ENCODE data around the gene VPS4A. TPM values are rescaled to one million over a fixed set of nuclear protein-coding genes. Genes with fewer than 3 reads are reported as not detected.

The VPS4A gene
- polyA plus RNA-seq, 1 donor from 2014 or later, result 46.3 TPM

DNA sequence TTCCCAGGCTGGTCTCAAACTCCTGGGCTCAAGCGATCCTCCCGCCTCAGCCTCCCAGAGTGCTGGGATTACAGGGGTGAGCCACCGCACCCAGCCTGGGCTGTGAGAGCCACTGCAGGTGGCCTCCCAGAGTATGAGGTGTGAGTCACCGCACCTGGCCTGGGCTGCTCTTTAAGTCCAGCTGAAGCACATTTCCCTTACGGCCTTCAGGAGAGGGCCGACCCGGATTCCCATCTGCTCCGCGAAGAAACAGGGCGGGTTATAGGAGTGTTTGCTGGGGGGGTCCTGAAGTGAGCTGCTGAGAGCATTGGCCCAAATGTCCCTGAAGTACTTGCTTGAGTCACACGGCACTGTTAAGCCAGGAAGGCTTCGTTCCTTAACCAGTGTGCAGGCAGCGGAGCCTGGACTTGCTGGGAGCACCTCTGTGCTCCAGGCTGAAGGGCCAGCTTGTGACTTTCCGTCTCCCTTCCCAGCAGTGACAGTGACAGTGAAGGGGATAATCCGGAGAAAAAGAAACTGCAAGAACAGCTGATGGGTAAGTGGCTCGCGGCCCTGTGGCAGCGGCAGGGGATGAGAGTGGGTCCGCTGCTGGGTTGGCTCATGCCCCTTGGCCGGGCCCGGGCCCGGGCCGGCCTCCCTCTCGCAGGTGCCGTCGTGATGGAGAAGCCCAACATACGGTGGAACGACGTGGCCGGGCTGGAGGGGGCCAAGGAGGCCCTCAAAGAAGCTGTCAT is 7.2 kb downstream of the VPS4A start:
- Mint-ChIP-seq H3K27ac (no peak overlapping the region), H3K4me3 (no peak overlapping the region), H3K36me3 (peaks cover 4% of the 10 kb centered on the region), H3K27me3 (no peaks in the 10 kb centered on the region), H3K9me3 (no peaks in the 10 kb centered on the region), H3K4me1 (peaks cover 4 to 10% (median 5%) of the 10 kb centered on the region in 3 donors)

DNA sequence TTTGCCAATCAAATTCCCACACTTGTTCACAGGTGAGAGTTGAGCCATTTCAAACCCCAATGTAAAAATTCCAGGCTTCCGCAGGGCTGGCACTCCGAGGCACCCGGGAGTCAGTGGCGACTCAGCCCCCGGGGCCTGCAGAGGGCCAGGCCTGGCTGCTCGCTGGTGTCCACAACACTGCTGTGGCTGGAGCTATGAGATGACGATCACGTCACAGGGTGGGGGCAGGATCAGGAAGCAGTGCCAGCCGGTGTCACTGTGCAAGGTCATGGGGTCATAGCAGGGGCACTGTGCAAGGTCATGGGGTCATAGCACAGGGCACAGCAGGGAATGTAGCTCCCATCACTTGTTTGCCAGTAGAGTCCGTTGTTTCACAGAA is 7.8 kb downstream of the VPS4A start:
- Mint-ChIP-seq H3K36me3 (peaks cover 3% of the 10 kb centered on the region), H3K27ac (peak overlapping the region in 1 of 3 donors; percentile 43), H3K27me3 (no peaks in the 10 kb centered on the region), H3K4me3 (peak overlapping the region in 1 of 4 donors; percentile 28), H3K4me1 (peaks cover 0 to 10% (median 0%) of the 10 kb centered on the region in 3 donors), H3K9me3 (no peaks in the 10 kb centered on the region)

DNA sequence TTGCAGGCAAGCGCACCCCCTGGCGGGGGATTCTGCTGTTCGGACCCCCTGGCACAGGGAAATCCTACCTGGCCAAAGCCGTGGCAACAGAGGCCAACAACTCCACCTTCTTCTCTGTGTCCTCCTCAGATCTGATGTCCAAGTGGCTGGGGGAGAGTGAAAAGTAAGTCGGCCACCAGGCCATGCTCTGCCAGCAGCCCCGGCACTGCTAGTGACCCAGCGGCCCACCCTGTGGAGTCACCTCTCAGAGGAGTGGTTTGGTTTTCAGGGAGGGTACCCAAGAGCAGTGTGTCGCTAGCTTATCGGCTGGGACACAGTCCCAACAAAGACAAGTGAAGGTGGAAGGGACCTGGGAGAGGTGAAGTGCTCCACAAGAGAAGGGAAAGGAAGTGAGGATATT is 8.2 kb downstream of the VPS4A start:
- H3K27me3 Mint-ChIP-seq, result no peaks in the 10 kb centered on the region
- peaks cover 0 to 10% (median 0%) of the 10 kb centered on the region in 3 donors for H3K4me1 Mint-ChIP-seq
- H3K36me3 Mint-ChIP-seq, result peaks cover 3% of the 10 kb centered on the region
- H3K4me3 Mint-ChIP-seq, result no peak overlapping the region
- peak overlapping the region in 1 of 3 donors; percentile 43 for H3K27ac Mint-ChIP-seq
- no peaks in the 10 kb centered on the region for H3K9me3 Mint-ChIP-seq

DNA sequence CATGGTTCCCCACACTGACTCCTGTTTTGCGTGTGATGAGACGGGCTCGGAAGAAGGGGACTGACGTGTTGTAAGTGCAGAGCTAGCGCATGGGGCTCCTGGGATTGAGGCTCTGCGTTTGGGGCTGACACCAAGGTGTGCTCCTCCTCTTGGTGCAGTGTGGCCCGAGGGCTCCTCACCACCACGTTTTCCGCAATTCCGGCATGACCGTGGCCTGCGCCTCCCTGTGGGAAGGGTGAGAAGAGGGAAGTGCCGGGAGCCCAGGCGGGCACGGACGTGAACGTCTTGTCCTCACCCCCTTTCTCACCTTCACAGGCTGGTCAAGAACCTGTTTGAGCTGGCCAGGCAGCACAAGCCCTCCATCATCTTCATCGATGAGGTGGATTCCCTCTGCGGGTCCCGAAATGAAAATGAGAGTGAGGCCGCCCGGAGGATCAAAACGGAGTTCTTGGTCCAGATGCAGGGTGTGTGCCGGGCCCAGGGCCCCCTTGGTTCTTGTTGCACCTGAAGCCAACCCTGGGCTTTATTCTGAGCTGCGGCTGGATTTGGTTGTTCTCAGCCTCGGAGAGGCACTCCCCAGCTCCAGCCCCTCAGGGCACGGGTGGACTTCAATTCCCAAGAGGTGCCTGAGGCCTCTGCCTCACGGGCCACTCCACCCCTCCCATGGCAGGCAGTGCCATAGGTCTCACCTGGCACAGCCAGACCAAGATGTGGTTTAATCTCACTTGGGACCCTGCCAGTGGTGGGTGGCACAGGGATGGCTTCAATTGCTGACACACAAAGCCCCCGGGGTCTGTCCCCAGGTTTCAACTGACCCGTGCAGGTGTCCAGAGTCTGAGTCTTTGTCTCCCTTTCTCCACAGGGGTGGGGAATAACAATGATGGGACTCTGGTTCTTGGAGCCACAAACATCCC is 8.9 kb downstream of the VPS4A start:
- Mint-ChIP-seq H3K27me3 (no peaks in the 10 kb centered on the region), H3K4me1 (peaks cover 0 to 10% (median 0%) of the 10 kb centered on the region in 3 donors), H3K27ac (no peak overlapping the region), H3K9me3 (no peaks in the 10 kb centered on the region), H3K4me3 (no peak overlapping the region), H3K36me3 (peaks cover 3% of the 10 kb centered on the region)

DNA sequence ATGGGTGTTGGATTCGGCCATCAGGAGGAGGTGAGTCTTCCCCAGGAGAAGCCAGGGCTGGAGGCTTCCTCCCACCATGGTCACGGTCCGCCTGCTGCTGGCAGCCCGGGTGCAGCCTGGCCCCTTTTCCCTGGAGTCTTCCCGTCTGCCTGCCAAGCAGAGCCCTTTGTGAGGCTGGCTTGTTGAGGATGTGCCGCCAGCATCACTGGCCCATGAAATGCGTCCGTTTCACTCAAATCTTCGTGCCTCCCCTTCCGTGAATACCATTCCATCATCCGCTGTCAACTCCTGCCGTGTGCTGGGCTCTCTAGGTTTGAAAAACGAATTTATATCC is 9.6 kb downstream of the VPS4A start:
- H3K27me3 Mint-ChIP-seq, result no peaks in the 10 kb centered on the region
- H3K4me1 Mint-ChIP-seq, result peaks cover 0 to 10% (median 1%) of the 10 kb centered on the region in 3 donors
- no peak overlapping the region for H3K27ac Mint-ChIP-seq
- no peaks in the 10 kb centered on the region for H3K9me3 Mint-ChIP-seq
- H3K36me3 Mint-ChIP-seq, result peaks cover 3% of the 10 kb centered on the region
- no peak overlapping the region for H3K4me3 Mint-ChIP-seq

DNA sequence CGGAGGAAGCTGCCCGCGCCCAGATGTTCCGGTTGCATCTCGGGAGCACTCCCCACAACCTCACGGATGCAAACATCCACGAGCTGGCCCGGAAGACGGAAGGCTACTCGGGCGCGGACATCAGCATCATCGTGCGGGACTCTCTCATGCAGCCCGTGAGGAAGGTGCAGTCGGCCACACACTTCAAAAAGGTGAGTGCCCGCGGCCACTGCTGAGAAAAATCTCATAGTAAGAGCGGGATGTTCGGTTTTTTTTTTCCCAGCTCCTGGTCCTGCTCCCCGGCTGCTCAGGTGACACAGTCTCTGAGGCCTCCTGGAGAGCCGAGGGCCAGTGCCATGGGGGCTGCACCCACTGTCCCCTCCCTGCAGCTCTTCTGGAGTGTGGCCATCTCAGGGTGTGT is 9.9 kb downstream of the VPS4A start:
- Mint-ChIP-seq H3K27me3 (no peaks in the 10 kb centered on the region), H3K4me3 (no peak overlapping the region), H3K9me3 (no peaks in the 10 kb centered on the region), H3K27ac (no peak overlapping the region), H3K4me1 (peaks cover 0 to 8% (median 5%) of the 10 kb centered on the region in 3 donors), H3K36me3 (peaks cover 3% of the 10 kb centered on the region)

DNA sequence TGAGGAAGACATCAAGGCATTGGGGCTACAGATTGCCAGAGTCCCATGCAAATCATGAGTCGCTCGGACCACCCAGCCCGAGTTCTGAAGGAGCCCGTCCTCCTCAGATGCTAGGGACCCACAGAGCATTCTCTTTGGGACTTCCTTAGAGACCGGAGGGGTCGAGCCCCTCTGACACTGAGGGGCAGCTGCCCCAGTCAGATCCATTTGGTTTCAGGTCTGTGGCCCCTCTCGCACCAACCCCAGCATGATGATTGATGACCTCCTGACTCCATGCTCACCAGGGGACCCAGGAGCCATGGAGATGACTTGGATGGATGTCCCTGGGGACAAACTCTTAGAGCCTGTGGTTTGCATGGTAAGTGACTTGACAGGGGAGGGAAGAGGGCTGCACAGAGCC is 11.2 kb downstream of the VPS4A start:
- no peak overlapping the region for H3K27ac Mint-ChIP-seq

DNA sequence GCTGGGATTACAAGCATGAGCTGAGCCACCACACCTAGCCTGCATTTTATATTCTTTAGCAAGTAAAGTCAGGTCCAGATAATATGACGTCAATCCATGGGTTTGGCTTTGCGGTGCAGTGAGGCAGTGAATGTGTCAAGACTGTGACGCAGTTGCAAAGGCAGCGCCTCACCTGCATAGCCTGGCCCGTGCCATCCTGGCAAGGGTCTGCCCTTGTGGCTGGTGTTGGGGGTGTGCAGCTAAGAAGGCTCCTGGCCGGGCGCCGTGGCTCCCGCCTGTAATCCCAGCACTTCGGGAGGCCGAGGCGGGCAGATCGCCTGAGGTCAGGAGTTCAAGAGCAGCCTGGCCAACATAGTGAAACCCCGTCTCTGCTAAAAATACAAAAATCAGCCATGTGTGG is 12.3 kb downstream of the VPS4A start:
- H3K27me3 Mint-ChIP-seq, result no peaks in the 10 kb centered on the region
- H3K4me1 Mint-ChIP-seq, result peaks cover 9 to 18% (median 13%) of the 10 kb centered on the region in 3 donors
- peaks cover 3% of the 10 kb centered on the region for H3K36me3 Mint-ChIP-seq
- H3K27ac Mint-ChIP-seq, result no peak overlapping the region
- no peak overlapping the region for H3K4me3 Mint-ChIP-seq
- H3K9me3 Mint-ChIP-seq, result no peaks in the 10 kb centered on the region

More for the DNA sequence above, 11.2 kb downstream of the VPS4A start:
- H3K27me3 Mint-ChIP-seq, result no peaks in the 10 kb centered on the region
- peaks cover 3% of the 10 kb centered on the region for H3K36me3 Mint-ChIP-seq
- H3K9me3 Mint-ChIP-seq, result no peaks in the 10 kb centered on the region
- peak overlapping the region in 1 of 4 donors; percentile 43 for H3K4me3 Mint-ChIP-seq
- H3K4me1 Mint-ChIP-seq, result peaks cover 5 to 13% (median 13%) of the 10 kb centered on the region in 3 donors

DNA sequence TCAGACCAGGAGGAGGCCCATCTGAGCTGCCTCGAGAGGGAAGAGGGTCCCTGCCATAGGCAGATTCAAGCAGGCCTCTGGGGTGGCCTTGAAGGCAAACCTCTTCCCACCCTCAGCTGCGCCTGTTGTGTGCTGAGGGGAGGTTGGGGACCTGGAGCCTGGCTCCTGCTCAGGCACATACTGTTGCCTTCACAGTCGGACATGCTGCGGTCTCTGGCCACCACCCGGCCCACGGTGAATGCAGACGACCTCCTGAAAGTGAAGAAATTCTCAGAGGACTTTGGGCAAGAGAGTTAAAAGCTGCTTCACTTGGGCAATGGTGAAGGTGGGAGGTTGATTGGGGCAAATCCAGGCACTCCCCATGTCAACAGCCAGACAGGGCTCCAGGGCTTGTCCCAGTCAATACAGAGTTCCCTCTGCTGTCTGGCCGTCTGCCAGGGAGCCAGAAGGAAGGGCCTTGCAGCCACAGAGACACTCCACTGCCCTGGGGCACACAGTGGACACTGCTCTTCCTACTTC is 12.9 kb downstream of the VPS4A start:
- peaks cover 15 to 25% (median 15%) of the 10 kb centered on the region in 3 donors for H3K4me1 Mint-ChIP-seq
- no peaks in the 10 kb centered on the region for H3K9me3 Mint-ChIP-seq
- no peaks in the 10 kb centered on the region for H3K27me3 Mint-ChIP-seq
- H3K27ac Mint-ChIP-seq, result no peak overlapping the region
- peaks cover 3% of the 10 kb centered on the region for H3K36me3 Mint-ChIP-seq
- H3K4me3 Mint-ChIP-seq, result no peak overlapping the region

DNA sequence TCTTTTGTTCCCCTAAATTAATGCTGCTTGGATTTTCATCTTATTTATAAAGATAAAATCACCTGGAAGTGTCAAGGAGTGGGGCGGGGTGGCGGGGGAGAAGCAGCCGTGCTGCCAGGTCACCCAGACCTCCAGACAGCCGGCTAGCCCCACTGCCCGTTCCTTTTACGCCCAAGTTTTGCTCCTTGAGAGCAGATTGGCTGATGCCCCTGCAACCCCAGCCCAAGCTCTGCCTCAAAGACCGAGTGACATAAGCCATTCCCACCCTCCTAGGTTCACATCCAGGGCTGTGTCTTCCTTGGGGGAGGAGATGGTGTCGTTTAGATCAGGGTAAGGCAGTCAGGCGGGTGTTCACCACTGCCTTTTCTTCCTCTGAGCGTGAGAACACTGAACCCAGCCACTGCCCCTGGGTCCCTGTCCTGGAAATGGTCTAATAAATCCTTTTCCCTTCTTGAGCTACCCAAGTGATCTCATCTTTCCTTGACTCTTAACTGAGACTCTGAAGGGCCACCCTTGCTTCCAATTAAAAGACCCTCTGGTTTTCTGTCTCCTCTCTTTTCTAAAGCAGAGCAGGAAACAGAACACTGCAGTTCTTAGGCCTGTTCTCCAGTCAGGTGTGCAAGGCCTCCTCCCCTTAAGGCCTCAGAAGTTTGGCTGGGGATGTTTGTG is 13.6 kb downstream of the VPS4A start:
- Mint-ChIP-seq H3K4me3 (no peak overlapping the region), H3K4me1 (peaks cover 15 to 26% (median 20%) of the 10 kb centered on the region in 3 donors), H3K27me3 (no peaks in the 10 kb centered on the region), H3K36me3 (no peaks in the 10 kb centered on the region), H3K27ac (peak overlapping the region in 1 of 3 donors; percentile 14), H3K9me3 (no peaks in the 10 kb centered on the region)

DNA sequence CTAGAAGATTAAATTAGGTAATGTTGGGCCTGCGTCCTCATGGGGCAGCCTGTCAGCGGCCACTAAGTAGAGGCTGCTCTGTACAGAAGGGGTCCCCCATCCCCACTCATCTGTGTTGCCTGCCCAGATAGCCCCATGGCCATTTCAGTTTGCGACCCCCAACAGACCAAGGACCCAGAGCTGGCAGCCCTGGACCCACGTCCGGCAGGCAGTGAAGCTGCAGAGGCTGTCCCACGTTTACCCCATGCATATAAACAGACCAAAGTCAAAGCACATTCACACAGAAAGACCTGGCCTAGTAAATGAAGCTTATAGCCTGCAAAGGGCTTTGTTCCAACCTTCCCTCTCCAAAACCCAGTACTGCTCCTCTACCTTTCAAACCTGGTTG is 14.6 kb downstream of the VPS4A start:
- H3K27ac Mint-ChIP-seq, result peak overlapping the region; percentile 36 to 73 (median 67)
- no peaks in the 10 kb centered on the region for H3K9me3 Mint-ChIP-seq
- H3K4me1 Mint-ChIP-seq, result peaks cover 15 to 26% (median 20%) of the 10 kb centered on the region in 3 donors
- H3K36me3 Mint-ChIP-seq, result no peaks in the 10 kb centered on the region
- peak overlapping the region in 2 of 4 donors; percentile 45 to 54 for H3K4me3 Mint-ChIP-seq
- no peaks in the 10 kb centered on the region for H3K27me3 Mint-ChIP-seq

DNA sequence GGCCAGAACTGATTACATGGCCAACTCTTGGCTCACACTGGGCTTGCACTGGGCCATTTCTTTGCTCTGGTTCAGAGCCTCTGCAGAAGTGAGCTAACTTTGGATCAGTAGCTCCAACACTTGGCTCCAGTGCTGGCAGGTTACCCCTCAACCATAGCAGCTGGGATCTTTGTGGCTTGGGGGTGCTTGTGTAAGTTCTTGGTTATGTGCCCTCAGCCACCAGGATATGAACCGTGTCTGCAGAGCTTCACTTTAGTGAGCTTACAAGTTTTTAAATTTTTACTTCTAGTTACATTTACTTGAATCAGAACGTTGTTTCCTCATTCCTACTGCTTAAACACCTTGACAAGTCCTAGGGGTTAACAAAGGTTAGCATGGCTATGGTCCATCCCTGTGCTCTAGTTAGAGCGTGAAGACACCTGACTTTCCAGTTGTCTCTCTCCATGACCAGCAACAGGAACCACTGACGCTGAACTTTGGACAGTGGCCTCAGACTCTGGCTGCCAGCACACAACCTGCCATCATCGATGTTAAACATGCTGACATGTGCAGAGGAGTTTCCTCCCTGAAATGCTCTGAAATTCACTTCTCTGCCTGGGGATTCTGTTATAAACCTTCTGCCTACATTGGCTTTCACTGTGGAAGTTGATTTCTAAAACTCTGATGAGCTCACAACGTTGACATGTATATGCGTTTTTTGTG is 15.2 kb downstream of the VPS4A start:
- Mint-ChIP-seq H3K9me3 (no peaks in the 10 kb centered on the region), H3K27me3 (no peaks in the 10 kb centered on the region), H3K27ac (peak overlapping the region in 2 of 3 donors; percentile 36 to 73), H3K4me1 (peaks cover 15 to 26% (median 20%) of the 10 kb centered on the region in 3 donors), H3K36me3 (no peaks in the 10 kb centered on the region), H3K4me3 (peak overlapping the region in 2 of 4 donors; percentile 54 to 55)

DNA sequence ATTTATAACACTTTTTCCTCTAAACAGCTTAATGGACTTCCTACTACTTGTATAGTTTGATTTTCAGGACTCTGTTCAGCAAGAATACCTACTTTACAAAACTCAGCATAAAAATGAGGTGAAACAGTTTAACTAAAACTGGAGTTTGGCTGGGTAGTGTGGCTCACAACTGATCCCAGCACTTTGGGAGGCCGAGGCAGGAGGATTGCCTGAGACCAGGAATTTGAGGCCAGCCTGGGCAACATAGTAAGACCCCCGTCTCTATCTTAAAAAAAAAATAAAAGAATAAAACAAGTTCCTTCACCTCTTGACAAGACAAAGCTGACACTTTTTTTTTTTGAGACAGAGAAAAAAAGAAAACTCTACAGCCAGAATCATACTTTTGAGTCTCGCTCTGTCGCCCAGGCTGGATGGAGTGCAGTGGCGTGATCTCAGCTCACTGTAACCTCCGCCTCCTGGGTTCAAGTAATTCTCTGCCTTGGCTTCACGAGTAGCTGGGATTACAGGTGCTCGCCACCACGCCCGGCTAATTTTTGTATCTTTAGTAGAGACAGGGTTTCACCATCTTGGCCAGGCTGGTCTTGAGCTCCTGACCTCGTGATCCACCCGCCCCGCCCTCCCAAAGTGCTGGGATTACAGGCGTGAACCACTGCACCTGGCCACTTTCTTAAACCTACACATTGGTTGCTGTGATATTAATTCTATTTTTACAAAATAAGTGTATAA is 16.6 kb downstream of the VPS4A start:
- peak overlapping the region; percentile 16 to 78 (median 64) for H3K4me3 Mint-ChIP-seq
- no peaks in the 10 kb centered on the region for H3K9me3 Mint-ChIP-seq
- H3K4me1 Mint-ChIP-seq, result peaks cover 12 to 30% (median 25%) of the 10 kb centered on the region in 3 donors
- no peaks in the 10 kb centered on the region for H3K27me3 Mint-ChIP-seq
- H3K27ac Mint-ChIP-seq, result peak overlapping the region in 2 of 3 donors; percentile 16 to 64
- H3K36me3 Mint-ChIP-seq, result no peaks in the 10 kb centered on the region

Measured in IgD-negative memory B cell (primary cell).